Nucleus accumbens (tissue), 56 donors: Measurements from ENCODE around the gene KIZ.

Experiments used
- DNase-seq, 56 donors: peaks; one replicate each; lab custom pipeline; 2025; lab: John Stamatoyannopoulos, UW

The KIZ gene

GRCh38 chr20:21209668-21210067 is 83.8 kb downstream of the KIZ start:
- DNase-seq: no peak

- DNase-seq: no peak
Measured at GRCh38 chr20:21213691-21214090, 87.8 kb downstream of the KIZ start.

- DNase-seq: no peak
Measured at GRCh38 chr20:21214431-21214830, 88.5 kb downstream of the KIZ start.

- no peak for DNase-seq
Measured at GRCh38 chr20:21219686-21220085, 93.8 kb downstream of the KIZ start.

GRCh38 chr20:21224217-21224616 is 98.3 kb downstream of the KIZ start:
- DNase-seq: no peak

GRCh38 chr20:21225215-21225947 is 99.5 kb downstream of the KIZ start:
- DNase-seq: no peak

- no peak for DNase-seq
Measured at GRCh38 chr20:21228511-21228910, 102.6 kb downstream of the KIZ start.

GRCh38 chr20:21229163-21229562 is 103.3 kb downstream of the KIZ start:
- no peak for DNase-seq

- DNase-seq: no peak
Measured at GRCh38 chr20:21230220-21230619, 104.3 kb downstream of the KIZ start.

GRCh38 chr20:21230686-21231085 is 104.8 kb downstream of the KIZ start:
- no peak for DNase-seq

GRCh38 chr20:21232546-21233280 is 106.8 kb downstream of the KIZ start:
- peak in 2 of 56 donors; percentile 5 to 10 for DNase-seq

GRCh38 chr20:21234324-21234723 is 108.4 kb downstream of the KIZ start:
- peak in 6 of 56 donors; percentile 6 to 36 (median 16) for DNase-seq

- DNase-seq: peak in 48 of 56 donors; percentile 3 to 82 (median 40)
Measured at GRCh38 chr20:21234806-21235483, 109.1 kb downstream of the KIZ start.

- peak in 52 of 56 donors; percentile 19 to 86 (median 61) for DNase-seq
Measured at GRCh38 chr20:21235484-21236445, 109.9 kb downstream of the KIZ start.

GRCh38 chr20:21237956-21238799 is 112.3 kb downstream of the KIZ start:
- DNase-seq: no peak

- no peak for DNase-seq
Measured at GRCh38 chr20:21238818-21239536, 113.1 kb downstream of the KIZ start.

GRCh38 chr20:21240394-21240793 is 114.5 kb downstream of the KIZ start:
- no peak for DNase-seq

- no peak for DNase-seq
Measured at GRCh38 chr20:21241406-21241805, 115.5 kb downstream of the KIZ start.

- DNase-seq: no peak
Measured at GRCh38 chr20:21243811-21244210, 117.9 kb downstream of the KIZ start.
